NCI-H2107 treated with DMSO at 0.1 percent for 48 hours (cell line): Measurements from ENCODE around the gene PDE5A.
A peak's percentile ranks its signal among the peaks of the same experiment; 100 is the strongest.

Experiments used
- DNase-seq: peaks from one replicate; lab custom pipeline; 2025; ENCODE audit not compliant: unreplicated experiment; lab: John Stamatoyannopoulos, UW

Gene PDE5A

DNA sequence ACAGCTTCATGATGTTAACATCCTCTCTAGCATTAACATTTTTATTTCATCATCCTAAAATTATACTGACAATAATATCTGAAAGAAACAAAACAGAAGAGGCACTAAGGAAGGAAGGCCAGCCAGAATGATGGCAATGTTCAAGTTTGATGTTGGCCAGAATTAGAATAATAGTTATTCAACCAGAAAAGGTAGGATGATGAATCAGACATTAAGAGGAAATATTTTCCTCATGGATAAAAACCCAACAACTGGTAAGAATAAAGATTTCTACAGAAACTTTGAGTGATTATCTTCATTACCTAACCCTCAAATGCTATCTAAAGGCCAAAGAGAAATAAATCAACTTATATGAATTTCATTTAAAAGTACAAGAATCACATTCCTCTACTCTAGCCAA is 105.2 kb downstream of the PDE5A start:
- DNase-seq, result no peak

DNA sequence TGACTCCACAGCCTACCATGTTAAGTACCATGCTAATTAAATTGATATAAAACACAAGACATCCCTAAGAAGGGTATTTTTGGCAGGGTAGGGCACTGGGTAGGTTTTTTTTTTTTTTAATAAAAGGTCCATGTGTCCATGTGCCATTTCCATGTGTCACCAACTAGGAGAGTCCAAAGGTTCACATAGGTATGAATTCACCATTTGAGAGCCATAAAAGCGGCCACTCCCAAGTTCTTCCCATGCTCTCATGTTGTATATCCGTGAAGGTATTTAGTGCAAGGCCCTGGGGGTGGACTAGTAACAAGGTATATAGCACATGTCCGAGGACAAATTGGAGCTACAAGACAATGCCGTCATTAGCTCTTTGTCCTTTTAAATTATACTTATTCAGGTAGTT is 107.3 kb downstream of the PDE5A start:
- no peak for DNase-seq

DNA sequence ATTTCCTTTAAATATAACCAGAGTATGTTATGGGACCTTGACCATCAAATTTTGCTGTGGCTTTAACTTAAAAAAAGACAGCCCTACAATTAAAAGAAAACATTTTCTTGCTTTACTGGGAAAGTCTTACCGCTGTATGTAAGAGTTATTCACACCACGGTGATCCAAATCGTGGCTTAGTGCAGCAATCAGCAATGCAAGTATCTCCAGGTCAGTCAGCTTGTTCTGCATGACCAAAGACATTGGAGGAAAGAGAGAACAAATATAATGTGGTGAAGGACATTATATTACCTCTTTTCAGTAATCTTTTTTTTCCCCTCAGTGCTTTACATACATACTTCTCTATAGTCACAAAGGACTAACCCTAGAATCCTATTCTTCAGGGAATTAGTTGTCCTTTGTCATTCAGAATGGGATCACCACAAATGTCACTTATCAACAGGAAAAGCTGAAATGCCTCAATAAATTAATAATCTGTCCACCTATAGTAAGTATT is 109.6 kb downstream of the PDE5A start:
- no peak for DNase-seq

DNA sequence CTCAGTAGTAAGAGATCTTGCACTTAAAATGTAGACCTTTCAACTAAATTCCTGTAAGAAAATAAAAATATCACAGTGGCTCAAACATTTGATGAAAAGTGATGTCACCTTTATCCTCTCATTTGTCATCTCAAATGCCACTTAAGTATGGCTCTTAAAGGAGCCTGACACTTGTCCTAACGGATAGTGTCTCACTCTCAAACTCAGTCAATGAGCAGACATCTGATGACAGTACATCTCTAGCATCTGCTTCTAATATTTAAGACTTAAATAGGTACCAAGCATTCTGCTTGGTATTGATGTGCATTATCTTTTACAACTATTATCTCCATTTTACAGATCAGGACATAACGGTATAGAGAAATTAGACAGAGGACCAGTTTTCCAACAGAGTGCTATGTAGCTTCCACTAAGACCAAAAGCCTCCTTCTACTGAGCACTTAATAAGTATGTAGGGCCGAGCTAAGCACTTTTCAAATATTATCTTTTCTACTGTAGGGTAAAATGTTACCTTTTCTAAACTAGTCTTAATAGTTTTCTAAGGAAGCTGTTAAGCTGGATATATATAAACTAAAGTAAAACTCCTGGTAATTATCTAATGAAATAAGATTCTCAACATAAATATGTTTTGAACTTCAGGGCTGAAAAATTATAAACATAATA is 110.2 kb downstream of the PDE5A start:
- no peak for DNase-seq

DNA sequence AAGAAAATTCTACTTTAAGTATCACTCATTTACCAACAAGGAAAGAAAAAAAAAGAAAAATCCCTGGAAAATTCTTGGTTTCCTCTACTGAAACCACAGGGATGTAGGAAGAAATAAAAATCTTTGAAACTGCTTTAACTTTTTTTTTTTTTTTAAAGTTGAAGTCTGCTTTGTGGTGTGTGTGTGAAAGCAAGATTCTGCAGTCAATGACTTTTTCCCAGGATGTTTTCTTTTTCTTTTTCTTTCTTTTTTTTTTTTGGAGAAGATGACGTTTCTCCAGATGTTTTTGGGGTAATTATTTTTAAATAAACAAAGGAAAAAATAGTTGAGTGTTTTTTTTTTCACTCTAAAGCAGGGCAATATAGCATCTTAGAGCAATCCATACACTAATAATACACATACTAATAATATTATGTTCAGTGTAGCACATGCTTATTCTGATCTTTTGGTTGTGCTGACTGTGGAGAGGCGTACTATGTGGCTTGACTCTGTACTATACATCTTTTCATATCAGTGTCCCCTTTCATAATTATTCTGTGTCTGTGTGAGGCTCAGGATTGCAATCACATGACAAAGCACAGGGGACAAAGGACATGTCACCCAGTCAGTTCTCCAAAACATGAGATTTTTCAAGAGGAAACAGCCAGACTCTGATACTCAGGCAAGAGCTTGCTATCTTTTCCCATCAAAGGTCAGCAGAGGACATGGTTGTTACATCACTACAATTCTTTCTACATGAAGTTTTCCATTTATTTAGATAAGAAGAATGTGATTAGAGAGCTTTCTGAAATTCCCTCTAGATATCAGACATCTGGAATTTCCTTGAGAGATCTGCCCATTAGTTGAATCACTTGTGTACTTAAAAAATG is 111.0 kb downstream of the PDE5A start:
- no peak for DNase-seq

DNA sequence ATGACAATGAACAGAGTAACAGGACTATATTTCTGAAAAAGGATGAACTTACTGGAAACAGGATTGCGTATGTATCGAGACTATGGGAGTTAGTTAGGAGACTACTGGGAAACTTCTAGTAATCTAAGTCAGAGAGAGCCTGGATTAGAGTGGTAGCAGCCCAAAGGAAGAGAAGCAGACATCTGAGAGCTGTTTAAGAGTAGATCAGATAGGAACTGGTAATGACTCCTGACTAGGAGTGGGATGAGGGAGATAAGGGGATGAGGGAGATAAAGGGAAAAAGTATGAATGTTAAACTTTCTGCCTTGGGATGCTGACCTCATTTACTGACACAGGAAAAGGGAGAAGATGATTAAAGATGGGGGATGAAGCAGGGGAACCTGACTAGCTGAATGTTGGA is 116.2 kb downstream of the PDE5A start:
- DNase-seq, result no peak

DNA sequence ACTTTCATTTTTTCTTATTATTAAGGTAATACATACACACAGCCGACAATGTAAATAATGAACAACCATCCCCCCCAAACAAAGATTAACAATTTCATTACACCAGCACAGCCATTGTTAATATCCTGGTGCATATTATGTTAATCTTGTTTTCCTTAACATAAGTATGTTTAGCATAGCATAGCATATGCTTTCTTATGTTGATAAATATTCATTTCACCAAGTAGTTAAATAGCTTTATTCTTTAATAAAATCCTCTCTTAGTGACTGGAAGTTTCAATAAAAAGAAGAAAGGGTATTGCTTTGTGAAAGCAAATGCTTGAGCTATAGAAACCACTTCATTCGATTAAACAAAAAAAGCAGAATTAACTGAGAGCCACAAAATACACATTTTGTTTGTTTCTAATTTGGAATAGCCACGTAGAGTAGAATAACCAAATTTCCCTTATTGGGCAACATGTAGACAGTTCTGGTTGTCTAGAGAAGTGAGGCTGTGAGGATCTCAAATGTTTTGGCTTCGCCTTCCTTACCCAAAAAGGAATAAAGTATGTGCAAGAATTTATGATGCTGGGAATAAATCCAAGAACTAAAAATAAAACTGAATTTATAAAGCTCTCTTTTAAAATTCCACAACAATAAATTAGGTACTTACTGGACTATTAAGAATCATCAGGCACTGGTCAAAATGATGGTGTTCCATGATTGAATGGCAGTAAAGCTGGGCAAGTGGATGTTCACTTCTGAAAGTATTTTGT is 118.0 kb downstream of the PDE5A start:
- no peak for DNase-seq

DNA sequence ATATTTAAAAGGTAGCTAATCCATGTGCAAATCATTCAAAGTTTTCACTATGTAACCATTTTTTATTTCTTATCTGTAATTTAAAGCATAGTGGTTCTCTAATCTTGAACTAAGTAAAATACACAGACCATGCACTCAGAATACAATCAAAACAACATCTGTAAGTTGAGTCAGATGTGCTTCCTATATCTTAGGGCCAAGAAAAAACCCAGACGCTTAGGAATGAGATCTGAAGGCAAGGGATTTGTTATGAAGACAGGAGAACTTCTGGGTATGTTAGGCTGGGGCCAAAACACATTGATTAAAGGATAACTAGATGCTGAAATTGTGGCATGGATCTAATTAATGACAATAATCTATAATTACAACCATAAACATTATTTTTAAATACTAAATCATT is 120.3 kb downstream of the PDE5A start:
- no peak for DNase-seq

DNA sequence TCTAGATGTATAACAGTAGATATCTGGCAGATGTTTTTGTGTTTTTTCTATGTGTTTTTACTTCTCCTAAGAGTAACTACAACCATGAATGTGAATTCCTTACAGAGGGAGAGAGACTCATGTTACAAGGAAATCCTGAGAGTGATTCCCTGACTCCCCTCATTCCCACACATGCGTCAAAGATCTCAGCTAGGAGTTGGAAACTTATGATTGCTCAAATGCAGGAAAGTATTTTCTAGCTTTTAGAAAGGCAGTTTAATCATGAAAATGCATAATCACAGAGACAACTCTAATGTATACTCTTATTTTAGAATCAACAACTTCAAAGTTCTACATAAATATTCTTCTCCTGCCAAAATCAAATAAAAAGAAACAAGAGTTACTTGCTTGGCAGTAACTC is 121.8 kb downstream of the PDE5A start:
- DNase-seq, result no peak

DNA sequence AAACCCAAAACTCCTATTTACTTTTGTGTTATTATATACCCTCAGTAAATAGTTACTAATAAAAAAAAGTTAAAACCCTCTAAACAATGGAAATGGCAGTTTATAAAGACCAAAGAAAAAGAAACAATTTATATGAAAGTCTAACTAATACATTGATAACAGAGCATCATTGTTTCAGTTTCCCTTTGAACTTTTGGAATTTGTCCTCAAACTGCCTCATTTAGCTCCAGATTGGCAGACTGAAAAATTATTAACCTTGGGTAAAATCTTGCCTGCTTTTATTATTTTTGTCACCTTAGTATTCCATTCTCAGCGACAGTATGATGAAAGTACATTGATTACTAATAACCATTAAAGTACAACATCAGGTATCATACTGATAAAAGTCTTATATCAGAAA is 124.0 kb downstream of the PDE5A start:
- no peak for DNase-seq

DNA sequence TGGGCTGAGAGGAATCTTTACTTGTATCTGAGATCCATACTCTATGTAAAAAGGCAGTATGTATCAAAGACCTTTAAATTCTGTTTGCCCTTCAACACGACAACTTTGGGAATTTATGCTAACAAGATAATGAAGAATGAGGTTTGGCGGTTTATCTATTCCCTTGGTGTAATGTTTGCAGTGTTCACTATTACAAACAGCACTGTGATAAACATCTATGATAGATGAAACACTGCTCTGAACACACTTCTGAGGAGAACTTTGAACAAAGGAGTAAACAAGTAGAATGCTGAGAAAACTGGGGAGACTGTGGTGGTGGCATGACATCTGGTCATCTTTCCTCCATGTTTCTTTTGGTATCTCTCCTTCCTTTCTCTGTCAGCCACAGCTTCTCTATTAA is 126.9 kb downstream of the PDE5A start:
- DNase-seq, result no peak

DNA sequence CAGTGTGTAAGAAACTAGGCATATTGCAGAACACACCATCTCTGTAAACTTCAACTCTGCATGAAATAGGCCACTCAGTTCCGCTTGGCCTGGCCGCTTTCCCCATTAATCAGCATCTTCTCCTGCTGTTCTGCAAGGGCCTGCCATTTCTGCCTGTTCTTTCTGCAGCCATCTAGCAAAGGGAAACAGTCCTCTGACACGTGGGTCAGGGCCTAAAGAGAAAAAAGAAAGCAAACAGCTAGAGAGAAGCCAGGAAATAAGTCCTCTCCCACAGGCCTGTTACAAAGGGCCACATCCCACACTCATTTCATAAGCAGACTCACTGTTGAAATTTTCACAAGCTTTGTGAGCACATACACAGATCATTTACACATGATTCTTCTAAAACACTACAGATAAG is 130.1 kb downstream of the PDE5A start:
- DNase-seq, result peak; percentile 17

DNA sequence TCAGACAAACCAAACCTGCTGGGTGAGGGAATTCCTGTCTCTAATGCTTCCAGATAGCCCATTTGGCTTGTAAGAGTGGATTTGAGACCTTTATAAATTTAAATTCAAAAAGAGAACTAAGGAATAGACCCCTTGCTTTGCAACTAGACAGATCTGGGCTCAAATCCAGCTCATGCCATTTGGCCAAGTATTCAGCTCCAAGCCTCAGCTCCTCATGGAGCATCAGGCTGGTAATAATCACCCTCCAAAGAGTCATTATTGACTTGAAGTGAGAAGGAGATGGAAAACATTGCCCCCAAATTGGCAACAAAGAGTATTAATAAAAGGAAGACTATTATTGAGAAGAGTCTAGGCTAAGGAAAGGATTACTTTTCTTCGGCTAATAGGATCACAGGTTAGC is 134.7 kb downstream of the PDE5A start:
- DNase-seq, result no peak

DNA sequence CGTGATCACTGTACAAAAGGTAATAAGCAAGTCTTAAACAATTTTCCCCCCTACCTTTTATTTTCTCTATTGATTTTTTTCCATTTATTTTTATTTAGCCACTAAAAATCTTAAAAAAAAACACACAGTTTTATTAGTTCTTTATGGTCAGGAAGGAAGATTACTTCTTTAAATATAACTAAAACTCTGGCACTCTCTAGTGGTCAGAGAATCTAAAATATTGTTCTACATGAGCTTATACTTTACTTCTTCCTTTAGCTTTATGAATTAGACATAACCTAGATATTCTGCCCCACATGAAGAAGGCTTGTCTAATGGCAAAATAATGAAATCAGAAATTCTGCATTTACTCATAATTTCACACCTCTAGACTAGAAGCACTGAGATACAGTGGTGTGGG is 135.2 kb downstream of the PDE5A start:
- DNase-seq, result no peak

DNA sequence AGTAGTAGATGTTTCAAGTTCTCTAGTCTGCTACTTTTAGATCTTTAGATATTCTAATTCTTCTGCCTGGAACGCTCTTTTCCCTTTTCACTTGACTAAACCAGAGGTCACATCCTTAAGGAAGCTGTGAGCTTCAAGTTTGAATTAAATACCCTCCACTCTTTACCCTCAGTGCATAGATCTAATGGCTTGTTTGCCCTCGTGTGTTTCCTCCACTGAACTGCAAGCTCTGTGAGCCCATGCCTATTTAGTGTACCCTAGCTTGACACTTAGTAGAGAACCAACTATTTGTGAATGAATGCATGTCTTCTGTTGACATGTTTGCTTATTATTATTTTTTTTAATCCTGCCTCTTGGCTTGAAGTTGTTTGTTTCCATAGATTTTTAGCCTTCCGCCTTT is 138.3 kb downstream of the PDE5A start:
- DNase-seq, result no peak

DNA sequence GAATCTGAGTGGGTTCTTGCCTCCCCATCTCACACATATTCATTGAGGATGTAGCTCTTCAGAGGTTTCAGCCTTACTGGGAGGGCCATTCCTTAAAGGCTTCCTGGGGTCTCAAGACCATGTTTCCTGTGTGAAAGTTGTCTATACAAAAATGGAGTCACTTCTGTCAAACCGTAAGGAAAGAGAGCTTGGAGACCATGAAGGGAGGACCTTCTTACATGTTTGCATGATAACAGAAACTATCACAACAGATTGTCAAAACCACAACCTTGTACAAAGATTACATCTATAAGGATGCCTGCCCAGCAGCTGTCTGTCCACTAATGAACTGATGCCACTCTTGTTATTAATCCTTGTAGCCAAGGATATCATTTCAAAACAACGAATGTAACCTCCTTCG is 139.3 kb downstream of the PDE5A start:
- no peak for DNase-seq

DNA sequence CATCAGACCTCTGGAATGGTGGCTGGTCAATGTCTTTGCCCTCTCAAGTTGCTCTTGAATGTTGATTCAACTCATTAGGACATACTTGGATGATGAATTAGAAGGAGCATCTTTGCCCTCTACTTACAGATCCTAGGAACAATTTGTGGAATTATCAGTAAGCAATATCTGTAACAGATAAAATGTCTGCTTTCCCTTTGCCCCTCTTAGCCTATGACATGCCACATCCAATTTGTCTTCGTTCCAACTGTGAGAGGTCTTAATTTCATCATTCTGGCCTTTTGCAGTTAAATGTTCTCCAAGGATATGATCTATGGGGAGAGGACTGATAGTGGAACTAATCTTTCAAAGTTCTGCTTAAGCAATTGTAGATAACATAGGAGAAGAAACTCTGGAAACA is 148.3 kb downstream of the PDE5A start:
- no peak for DNase-seq

DNA sequence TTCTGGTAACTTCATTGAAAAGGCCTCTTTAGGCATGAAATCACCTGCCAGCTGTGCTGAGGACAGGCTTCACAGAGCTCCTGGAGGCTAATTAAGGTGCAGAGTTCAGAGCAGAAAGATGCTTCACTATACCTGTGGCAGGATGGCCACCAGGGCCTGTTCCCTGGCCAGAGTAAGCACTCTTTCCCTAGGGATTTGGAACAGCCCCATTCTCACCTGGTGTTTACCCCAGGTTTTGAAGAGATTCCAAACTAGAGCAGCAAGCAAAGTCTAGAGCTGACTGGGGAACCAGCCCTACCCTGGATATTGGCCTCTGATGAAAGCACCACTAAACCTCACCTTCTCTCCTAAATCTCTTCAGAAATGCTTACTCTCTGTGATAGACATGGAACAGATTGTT is 148.8 kb downstream of the PDE5A start:
- DNase-seq, result no peak

DNA sequence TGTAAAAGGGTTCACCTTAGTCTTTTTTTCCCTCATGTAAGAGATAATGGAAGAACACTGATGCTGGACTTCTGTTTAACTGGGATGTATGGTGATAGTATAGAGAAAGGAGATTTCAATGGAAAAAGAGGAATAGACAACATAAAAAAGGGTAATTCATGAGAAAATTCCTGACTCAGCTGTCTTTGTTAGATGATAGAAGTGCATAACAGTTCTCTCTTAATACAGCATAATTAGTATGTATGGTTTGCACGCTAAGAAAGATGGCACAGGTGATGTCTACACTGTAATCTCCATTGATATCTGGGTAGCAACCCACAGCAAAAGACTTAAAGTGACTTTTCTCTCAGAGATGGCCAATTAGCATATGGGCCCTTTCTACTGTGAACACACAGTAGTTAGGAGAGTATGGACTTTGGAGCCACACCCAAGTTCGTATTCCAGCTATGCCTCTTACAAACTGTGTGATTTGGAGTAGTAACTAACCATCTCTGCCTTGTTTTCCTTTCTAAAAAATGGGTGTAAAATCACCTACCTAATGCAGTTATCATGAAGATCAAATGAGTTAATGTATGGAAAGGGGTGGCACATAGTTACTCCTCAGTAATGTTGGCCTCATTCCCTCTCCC is 149.3 kb downstream of the PDE5A start:
- no peak for DNase-seq

DNA sequence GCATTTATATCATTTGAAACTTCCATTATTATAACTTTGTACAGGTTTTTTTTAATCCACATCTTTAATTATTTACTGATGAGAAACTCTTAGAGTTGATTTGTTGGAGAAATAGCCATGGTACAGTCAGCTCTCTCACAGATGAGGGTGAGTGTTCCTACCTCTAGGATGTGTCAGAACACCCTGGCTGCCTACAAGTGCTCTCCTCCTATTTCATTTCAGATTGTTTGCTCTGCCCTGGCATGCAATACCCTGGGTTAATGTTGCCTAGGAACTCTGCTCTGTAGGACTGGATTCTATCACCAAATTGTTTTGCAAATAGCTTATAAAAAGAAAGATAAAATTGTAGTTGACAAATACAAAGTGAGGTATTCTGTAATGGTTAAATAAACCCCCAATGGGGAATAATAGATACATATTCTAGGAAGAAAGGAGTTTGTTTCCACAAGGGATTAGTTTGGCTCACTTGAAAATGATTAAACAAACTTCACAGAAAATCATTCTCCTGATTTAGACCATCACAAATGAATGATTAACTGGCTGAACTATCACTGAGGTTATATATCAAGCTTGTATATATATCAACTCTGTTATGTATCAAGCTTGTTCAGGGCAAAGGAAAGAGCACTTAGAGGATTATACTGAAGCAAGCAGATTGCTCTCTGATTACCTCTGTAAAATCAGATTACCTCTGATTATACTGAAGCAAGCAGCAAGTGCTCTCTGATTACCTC is 150.0 kb downstream of the PDE5A start:
- no peak for DNase-seq
